SK-N-SH treated with all-trans-retinoic acid at 6 μM for 48 hours (cell line): Measurements from ENCODE around the gene CERS5.

ENCODE experiments used
- ARNTL ChIP-seq: fragments of 450-650 bp; formaldehyde crosslinking; IDR thresholded peaks from 2 replicates; pipeline ENCODE4 v1.5.0; 2020; ENCODE audit warnings: low read depth, mild to moderate bottlenecking, moderate library complexity, borderline replicate concordance
- BACH2 ChIP-seq: fragments of 250-450 bp; sonication (Bioruptor Pico); IDR thresholded peaks from 2 replicates; pipeline ENCODE4 v1.9.0; 2021; ENCODE audit warnings: mild to moderate bottlenecking, borderline replicate concordance
- GLIS3 ChIP-seq: fragments of 250-450 bp; sonication (Bioruptor Pico); IDR thresholded peaks from 2 replicates; pipeline ENCODE4 v1.5.0; 2020; ENCODE audit warnings: mild to moderate bottlenecking, moderate library complexity
- ISL1 ChIP-seq: fragments of 250-450 bp; sonication (Bioruptor Pico); IDR thresholded peaks from 2 replicates; pipeline ENCODE4 v2.1.2; 2022; ENCODE audit warnings: mild to moderate bottlenecking, moderate library complexity
- RARB ChIP-seq: fragments of 250-450 bp; sonication (Bioruptor Pico); IDR thresholded peaks from 2 replicates; pipeline ENCODE4 v1.8.0; 2021; ENCODE audit warnings: mild to moderate bottlenecking, moderate library complexity
- SNAI2 ChIP-seq: fragments of 250-450 bp; sonication (Bioruptor Pico); IDR thresholded peaks from 2 replicates; pipeline ENCODE4 v1.5.0; 2020; ENCODE audit warnings: mild to moderate bottlenecking, moderate library complexity
- TCF4 ChIP-seq: fragments of 250-450 bp; sonication (Bioruptor Pico); IDR thresholded peaks from 2 replicates; pipeline ENCODE4 v1.8.0; 2021; ENCODE audit warnings: mild to moderate bottlenecking, moderate library complexity, borderline replicate concordance
- TOX ChIP-seq: fragments of 250-450 bp; sonication (Bioruptor Pico); IDR thresholded peaks from 2 replicates; pipeline ENCODE4 v1.8.0; 2021; ENCODE audit warnings: mild to moderate bottlenecking, moderate library complexity, borderline replicate concordance
- ZFP30 ChIP-seq: fragments of 450-650 bp; formaldehyde crosslinking; IDR thresholded peaks from 2 replicates; pipeline ENCODE4 v1.5.0; 2022; ENCODE audit warnings: mild to moderate bottlenecking, moderate library complexity
- ZNF70 ChIP-seq: fragments of 450-650 bp; formaldehyde crosslinking; IDR thresholded peaks from 2 replicates; pipeline ENCODE4 v1.5.0; 2020; ENCODE audit warnings: mild to moderate bottlenecking, moderate library complexity
- TF ChIP-seq, protein P1 (sequence below): fragments of 250-450 bp; sonication (Bioruptor Pico); IDR thresholded peaks from 2 replicates; pipeline ENCODE4 v1.8.0; 2020; ENCODE audit warnings: mild to moderate bottlenecking, moderate library complexity, borderline replicate concordance

DNA sequence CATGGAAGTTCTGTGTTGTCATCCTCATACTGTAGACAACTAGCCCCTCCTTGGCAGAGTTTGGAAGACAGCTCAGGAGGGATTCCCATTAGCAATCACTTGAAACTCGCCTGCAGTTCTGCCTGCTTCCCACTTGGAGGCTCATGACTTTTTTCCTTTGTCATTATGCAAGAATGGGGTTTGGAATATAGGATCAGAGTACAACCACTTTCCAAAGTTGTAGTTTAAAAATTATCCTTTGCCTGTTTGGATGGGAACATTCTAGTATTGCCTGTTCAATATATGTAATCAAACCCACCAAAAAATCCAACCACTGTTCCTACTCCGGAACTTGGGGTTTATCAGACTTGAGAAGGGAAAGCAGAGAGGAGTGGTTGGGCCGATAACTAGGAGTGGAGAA, 65.5 kb downstream of the CERS5 start:
- no peak for TF ChIP-seq TCF4
- TF ChIP-seq, protein P1, sequence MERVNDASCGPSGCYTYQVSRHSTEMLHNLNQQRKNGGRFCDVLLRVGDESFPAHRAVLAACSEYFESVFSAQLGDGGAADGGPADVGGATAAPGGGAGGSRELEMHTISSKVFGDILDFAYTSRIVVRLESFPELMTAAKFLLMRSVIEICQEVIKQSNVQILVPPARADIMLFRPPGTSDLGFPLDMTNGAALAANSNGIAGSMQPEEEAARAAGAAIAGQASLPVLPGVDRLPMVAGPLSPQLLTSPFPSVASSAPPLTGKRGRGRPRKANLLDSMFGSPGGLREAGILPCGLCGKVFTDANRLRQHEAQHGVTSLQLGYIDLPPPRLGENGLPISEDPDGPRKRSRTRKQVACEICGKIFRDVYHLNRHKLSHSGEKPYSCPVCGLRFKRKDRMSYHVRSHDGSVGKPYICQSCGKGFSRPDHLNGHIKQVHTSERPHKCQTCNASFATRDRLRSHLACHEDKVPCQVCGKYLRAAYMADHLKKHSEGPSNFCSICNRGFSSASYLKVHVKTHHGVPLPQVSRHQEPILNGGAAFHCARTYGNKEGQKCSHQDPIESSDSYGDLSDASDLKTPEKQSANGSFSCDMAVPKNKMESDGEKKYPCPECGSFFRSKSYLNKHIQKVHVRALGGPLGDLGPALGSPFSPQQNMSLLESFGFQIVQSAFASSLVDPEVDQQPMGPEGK (CRISPR knock-in tag) = no peak
- no peak for TF ChIP-seq BACH2
- no peak for TF ChIP-seq RARB (CRISPR knock-in tag)
- TF ChIP-seq ZFP30 (CRISPR knock-in tag) = no peak
- TF ChIP-seq TOX (CRISPR knock-in tag) = no peak
- no peak for TF ChIP-seq SNAI2
- TF ChIP-seq GLIS3 = no peak
- no peak for TF ChIP-seq ZNF70 (CRISPR knock-in tag)
- TF ChIP-seq ARNTL (CRISPR knock-in tag) = no peak
- TF ChIP-seq ISL1 (CRISPR knock-in tag) = no peak
